ENCODE results near the gene SDK2.
"Not testable (repeated sequence)": the region's sequence is repeated elsewhere in the genome, so short reads cannot be mapped to it uniquely, and the experiment has no call there.

Gene SDK2

GRCh38 chr17:73465953-73466230, 178.4 kb downstream of the SDK2 start:
- no peak for DNase-seq

GRCh38 chr17:73465130-73465952, 178.9 kb downstream of the SDK2 start:
- Mint-ChIP-seq H3K36me3 (peaks cover 9 to 18% of the 10 kb centered on the region in 2 donors), H3K4me3 (no peak overlapping the region), H3K9me3 (peaks cover 5 to 7% of the 10 kb centered on the region in 2 donors), H3K27ac (no peak overlapping the region), H3K27me3 (no peaks in the 10 kb centered on the region), H3K4me1 (peaks cover 4 to 5% of the 10 kb centered on the region in 2 donors)
- ATAC-seq (replicated peaks) (no peak), DNase-seq (no peak)

More at GRCh38 chr17:73465953-73466230, 178.4 kb downstream of the SDK2 start:
- Mint-ChIP-seq H3K36me3 (peaks cover 9 to 19% of the 10 kb centered on the region in 2 donors), H3K4me1 (peaks cover 4 to 5% of the 10 kb centered on the region in 2 donors), H3K27ac (no peak overlapping the region), H3K27me3 (no peaks in the 10 kb centered on the region), H3K4me3 (no peak overlapping the region), H3K9me3 (peaks cover 5 to 7% of the 10 kb centered on the region in 2 donors)
- no peak for ATAC-seq (replicated peaks)

GRCh38 chr17:73464447-73464846, 179.8 kb downstream of the SDK2 start:
- Mint-ChIP-seq H3K4me3 (no peak overlapping the region), H3K27me3 (no peaks in the 10 kb centered on the region), H3K27ac (no peak overlapping the region), H3K4me1 (peaks cover 4 to 5% of the 10 kb centered on the region in 2 donors), H3K9me3 (peaks cover 5 to 7% of the 10 kb centered on the region in 2 donors), H3K36me3 (peaks cover 9 to 18% of the 10 kb centered on the region in 2 donors)
- no peak for ATAC-seq (replicated peaks)
- DNase-seq = no peak

GRCh38 chr17:73463821-73464220, 180.4 kb downstream of the SDK2 start:
- ATAC-seq (replicated peaks) = no peak
- H3K36me3 Mint-ChIP-seq = peaks cover 12 to 22% of the 10 kb centered on the region in 2 donors
- H3K27ac Mint-ChIP-seq = no peak overlapping the region
- DNase-seq = no peak
- peaks cover 5 to 7% of the 10 kb centered on the region in 2 donors for H3K9me3 Mint-ChIP-seq
- H3K4me1 Mint-ChIP-seq = peaks cover 3 to 4% of the 10 kb centered on the region in 2 donors
- no peak overlapping the region for H3K4me3 Mint-ChIP-seq
- no peaks in the 10 kb centered on the region for H3K27me3 Mint-ChIP-seq

GRCh38 chr17:73462823-73463222, 181.4 kb downstream of the SDK2 start:
- H3K4me3 Mint-ChIP-seq = no peak overlapping the region
- H3K27ac Mint-ChIP-seq = no peak overlapping the region
- H3K27me3 Mint-ChIP-seq = no peaks in the 10 kb centered on the region
- peak in 1 of 2 donors; percentile 25 for ATAC-seq (replicated peaks)
- no peak for DNase-seq
- H3K36me3 Mint-ChIP-seq = peaks cover 12 to 22% of the 10 kb centered on the region in 2 donors
- peaks cover 3 to 4% of the 10 kb centered on the region in 2 donors for H3K4me1 Mint-ChIP-seq
- peaks cover 5 to 7% of the 10 kb centered on the region in 2 donors for H3K9me3 Mint-ChIP-seq

GRCh38 chr17:73459980-73460379, 184.3 kb downstream of the SDK2 start:
- Mint-ChIP-seq H3K9me3 (peaks cover 5 to 7% of the 10 kb centered on the region in 2 donors), H3K4me3 (no peak overlapping the region), H3K27me3 (no peaks in the 10 kb centered on the region), H3K27ac (peak overlapping the region; percentile 34), H3K4me1 (peaks cover 4 to 5% of the 10 kb centered on the region in 2 donors), H3K36me3 (peaks cover 13 to 25% of the 10 kb centered on the region in 2 donors)
- ATAC-seq (replicated peaks) (no peak), DNase-seq (no peak)

- Mint-ChIP-seq H3K9me3 (peaks cover 0 to 5% of the 10 kb centered on the region in 2 donors), H3K4me3 (no peak overlapping the region), H3K4me1 (peaks cover 0 to 3% of the 10 kb centered on the region in 2 donors), H3K36me3 (peaks cover 19 to 36% of the 10 kb centered on the region in 2 donors), H3K27ac (no peak overlapping the region), H3K27me3 (no peaks in the 10 kb centered on the region)
- no peak for ATAC-seq (replicated peaks)
- no peak for DNase-seq
Measured at GRCh38 chr17:73455767-73456166, 188.5 kb downstream of the SDK2 start.

- no peak overlapping the region for H3K27ac Mint-ChIP-seq
- H3K4me1 Mint-ChIP-seq = peaks cover 0 to 4% of the 10 kb centered on the region in 2 donors
- H3K27me3 Mint-ChIP-seq = no peaks in the 10 kb centered on the region
- ATAC-seq (replicated peaks) = no peak
- no peak overlapping the region for H3K4me3 Mint-ChIP-seq
- H3K9me3 Mint-ChIP-seq = peaks cover 0 to 5% of the 10 kb centered on the region in 2 donors
- peaks cover 24 to 40% of the 10 kb centered on the region in 2 donors for H3K36me3 Mint-ChIP-seq
- DNase-seq = no peak
Measured at GRCh38 chr17:73455050-73455687, 189.1 kb downstream of the SDK2 start.

- not testable (repeated sequence) for H3K9me3 Mint-ChIP-seq; ATAC-seq (replicated peaks); H3K27me3 Mint-ChIP-seq; H3K27ac Mint-ChIP-seq; H3K4me1 Mint-ChIP-seq; DNase-seq; H3K4me3 Mint-ChIP-seq
- peaks cover 21 to 36% of the 10 kb centered on the region in 2 donors for H3K36me3 Mint-ChIP-seq
Measured at GRCh38 chr17:73453494-73453893, 190.8 kb downstream of the SDK2 start.

GRCh38 chr17:73453090-73453489, 191.2 kb downstream of the SDK2 start:
- DNase-seq = no peak
- peaks cover 0 to 4% of the 10 kb centered on the region in 2 donors for H3K4me1 Mint-ChIP-seq
- H3K27ac Mint-ChIP-seq = no peak overlapping the region
- H3K4me3 Mint-ChIP-seq = no peak overlapping the region
- peaks cover 21 to 36% of the 10 kb centered on the region in 2 donors for H3K36me3 Mint-ChIP-seq
- peaks cover 0 to 5% of the 10 kb centered on the region in 2 donors for H3K9me3 Mint-ChIP-seq
- no peak for ATAC-seq (replicated peaks)
- H3K27me3 Mint-ChIP-seq = no peaks in the 10 kb centered on the region

- H3K27ac Mint-ChIP-seq = no peak overlapping the region
- no peak for DNase-seq
- H3K9me3 Mint-ChIP-seq = peaks cover 0 to 5% of the 10 kb centered on the region in 2 donors
- peaks cover 0 to 4% of the 10 kb centered on the region in 2 donors for H3K4me1 Mint-ChIP-seq
- peaks cover 21 to 36% of the 10 kb centered on the region in 2 donors for H3K36me3 Mint-ChIP-seq
- no peak for ATAC-seq (replicated peaks)
- no peaks in the 10 kb centered on the region for H3K27me3 Mint-ChIP-seq
- no peak overlapping the region for H3K4me3 Mint-ChIP-seq
Measured at GRCh38 chr17:73452009-73452408, 192.2 kb downstream of the SDK2 start.

GRCh38 chr17:73447319-73447718, 196.9 kb downstream of the SDK2 start:
- Mint-ChIP-seq H3K27ac (no peak overlapping the region), H3K9me3 (no peaks in the 10 kb centered on the region), H3K36me3 (peaks cover 9 to 10% of the 10 kb centered on the region in 2 donors), H3K4me1 (peaks cover 0 to 1% of the 10 kb centered on the region in 2 donors), H3K4me3 (no peak overlapping the region), H3K27me3 (no peaks in the 10 kb centered on the region)
- no peak for DNase-seq
- ATAC-seq (replicated peaks) = no peak

GRCh38 chr17:73446617-73447016, 197.6 kb downstream of the SDK2 start:
- Mint-ChIP-seq H3K4me3 (no peak overlapping the region), H3K4me1 (peaks cover 0 to 1% of the 10 kb centered on the region in 2 donors), H3K36me3 (peaks cover 6 to 9% of the 10 kb centered on the region in 2 donors), H3K27ac (no peak overlapping the region), H3K9me3 (no peaks in the 10 kb centered on the region), H3K27me3 (no peaks in the 10 kb centered on the region)
- ATAC-seq (replicated peaks) (no peak), DNase-seq (no peak)

- Mint-ChIP-seq H3K9me3 (no peaks in the 10 kb centered on the region), H3K4me3 (no peak overlapping the region), H3K27me3 (no peaks in the 10 kb centered on the region), H3K27ac (peak overlapping the region; percentile 48), H3K36me3 (peaks cover 4 to 11% of the 10 kb centered on the region in 2 donors), H3K4me1 (no peaks in the 10 kb centered on the region)
- no peak for DNase-seq
- no peak for ATAC-seq (replicated peaks)
Measured at GRCh38 chr17:73445466-73445865, 198.8 kb downstream of the SDK2 start.

- DNase-seq (no peak), ATAC-seq (replicated peaks) (no peak)
- H3K9me3 Mint-ChIP-seq = no peaks in the 10 kb centered on the region
- H3K36me3 Mint-ChIP-seq = peaks cover 7 to 8% of the 10 kb centered on the region in 2 donors
- no peaks in the 10 kb centered on the region for H3K4me1 Mint-ChIP-seq
- H3K27ac Mint-ChIP-seq = no peak overlapping the region
- H3K27me3 Mint-ChIP-seq = no peaks in the 10 kb centered on the region
- no peak overlapping the region for H3K4me3 Mint-ChIP-seq
Measured at GRCh38 chr17:73444021-73444420, 200.2 kb downstream of the SDK2 start.

All from stimulated activated naive B cell treated with anti-CD40 and anti-IgM and Interleukin-4, amounts not matched to agents 10 μg/mL and 1 μg/mL and 100 μg/mL, for 72 hours (primary cell).